Kidney (tissue), 14 donors: ENCODE data around the gene KIAA1328. TPM values are rescaled to one million over a fixed set of nuclear protein-coding genes. Genes with fewer than 3 reads are reported as not detected.
A peak's percentile ranks its signal among the peaks of the same experiment; 100 is the strongest.

Experiments used
- DNase-seq, 5 donors: peaks; one replicate each; pipeline ENCODE4 v3.0.0-alpha.2; 2013 to 2020
- FAIRE-seq: peaks from 2 replicates; lab custom pipeline; 2012; peaks lifted over from hg19 to GRCh38; lab: Jason Lieb, UNC
- H3K27ac ChIP-seq, 2 donors: one replicate each; pipeline ENCODE4 v1.7.0; 2013; ENCODE audit warnings: low read depth in 2 of 2, low read length in 2 of 2, inconsistent platforms in 1 of 2
- H3K27me3 ChIP-seq: one replicate; pipeline ENCODE4 v1.7.1; 2013; ENCODE audit warnings: low read length, inconsistent platforms; ENCODE audit not compliant: control insufficient read depth, insufficient read depth
- H3K36me3 ChIP-seq, 3 donors: one replicate each; pipeline versions ENCODE4 v1.7.0 to v1.7.1; 2013; ENCODE audit warnings: low read length in 3 of 3, control low read depth in 1 of 3, inconsistent platforms in 1 of 3; ENCODE audit not compliant: insufficient read depth in 3 of 3, control insufficient read depth in 2 of 3
- H3K4me1 ChIP-seq, 3 donors: one replicate each; pipeline versions ENCODE4 v1.7.0 to v1.7.1; 2013; ENCODE audit warnings: low read length in 3 of 3, inconsistent platforms in 1 of 3, low read depth in 1 of 3; ENCODE audit not compliant: control insufficient read depth in 2 of 3, insufficient read depth in 2 of 3
- H3K4me3 ChIP-seq, 3 donors: one replicate each; pipeline versions ENCODE4 v1.7.0 to v1.8.1; 2013; ENCODE audit warnings: low read length in 3 of 3, control low read depth in 1 of 3, inconsistent platforms in 1 of 3
- H3K9ac ChIP-seq, 3 donors: one replicate each; pipeline versions ENCODE4 v1.7.0 to v1.7.1; 2013; ENCODE audit warnings: low read length in 3 of 3, control low read depth in 1 of 3, inconsistent platforms in 1 of 3
- H3K9me3 ChIP-seq, 3 donors: one replicate each; pipeline versions ENCODE4 v1.7.0 to v1.7.1; 2013; ENCODE audit warnings: low read length in 3 of 3, control low read depth in 1 of 3, inconsistent platforms in 1 of 3; ENCODE audit not compliant: control insufficient read depth in 2 of 3, insufficient read depth in 1 of 3
- CTCF ChIP-seq: IDR thresholded peaks from 3 replicates; pipeline ENCODE4 v1.5.1; 2012; ENCODE audit warnings: mild to moderate bottlenecking, moderate library complexity, borderline replicate concordance; ENCODE audit not compliant: insufficient read depth; ENCODE audit errors: extremely low read depth
- intact Hi-C: fragments of 100-400 bp; cut with DNase I; formaldehyde crosslinking; loops from one replicate; pipeline ENCODE4 v1.11.1; 2022
- polyA plus RNA-seq: library from polyadenylated mRNA; stranded (reverse); fragments of 350-450 nt; fragmentation: Illumina TruSeq; extraction: RNeasy Lipid Tissue Mini Kit (QIAGEN cat#74804); gene quantifications from one replicate; pipeline ENCODE4 v1.2.3, GENCODE V29; 2014; ENCODE audit warnings: low read depth, low replicate concordance; ENCODE audit not compliant: insufficient read depth
- total RNA-seq: library from RNA; stranded (reverse); fragmentation: NEBNext Ultra II Directional; extraction: Animal tissue kit (Norgen Biotek cat#: 25700); gene quantifications from one replicate; pipeline ENCODE4 v1.2.1, GENCODE V29; 2021
- donor health status: control.
- donor health status: control.
- donor health status: control.
- donor health status: control.
- donor health status: control.
- donor health status: DM: yes; HTN: yes; CAD: no.
- donor health status: Normal renal cell carcinoma (clear cell type).

Gene KIAA1328
- total and polyA plus RNA-seq, 2 donors from 2014 or later = 2.7 to 11.6 TPM

- intact Hi-C loops = no loop called here
- FAIRE-seq (no peak), DNase-seq (no peak)
- no peaks in the 10 kb centered on the region for H3K4me1 ChIP-seq
- no peak for TF ChIP-seq CTCF
- H3K4me3 ChIP-seq = no peak overlapping the region
- H3K36me3 ChIP-seq = no peaks in the 10 kb centered on the region
- no peak overlapping the region for H3K27ac ChIP-seq
- no peaks in the 10 kb centered on the region for H3K9me3 ChIP-seq
- no peak overlapping the region for H3K9ac ChIP-seq
- no peaks in the 10 kb centered on the region for H3K27me3 ChIP-seq
These were observed 316.0 kb downstream of the KIAA1328 start for GRCh38 chr18:37144921-37145320.

DNA sequence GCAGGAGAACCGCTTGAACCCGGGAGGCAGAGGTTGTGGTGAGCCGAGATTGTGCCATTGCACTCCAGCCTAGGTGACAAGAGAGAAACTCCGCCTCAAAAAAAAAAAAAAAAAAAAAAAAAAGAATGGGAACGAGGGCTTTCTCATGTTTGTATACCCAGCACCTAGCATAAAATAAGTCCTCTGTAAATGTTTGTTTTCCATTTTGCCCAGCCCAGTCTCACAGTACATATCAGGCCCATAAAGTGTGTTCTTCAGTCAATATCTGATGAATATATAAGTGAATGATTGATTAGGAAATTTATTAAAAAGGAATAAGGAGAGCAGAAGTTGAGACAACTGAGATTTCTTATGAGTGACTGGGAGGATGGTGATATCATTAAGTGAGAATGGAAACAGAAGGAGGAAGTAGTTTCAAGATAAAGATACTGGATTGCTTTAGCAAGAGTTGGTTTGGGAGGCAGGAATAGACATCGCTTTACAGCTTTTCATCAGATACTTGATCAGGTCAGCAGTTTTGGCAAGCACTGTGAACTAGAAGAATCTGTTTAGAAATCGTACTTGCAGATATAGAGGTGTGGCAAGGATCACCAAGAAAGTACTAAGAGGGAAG, 327.5 kb downstream of the KIAA1328 start:
- no peak overlapping the region for H3K9ac ChIP-seq
- no peak for TF ChIP-seq CTCF
- H3K4me3 ChIP-seq = no peak overlapping the region
- peaks cover 4 to 6% (median 4%) of the 10 kb centered on the region in 3 donors for H3K4me1 ChIP-seq
- intact Hi-C loops = no loop called here
- no peak for FAIRE-seq
- H3K9me3 ChIP-seq = no peaks in the 10 kb centered on the region
- no peaks in the 10 kb centered on the region for H3K36me3 ChIP-seq
- DNase-seq = no peak
- H3K27me3 ChIP-seq = no peaks in the 10 kb centered on the region
- no peak overlapping the region for H3K27ac ChIP-seq

GRCh38 chr18:37160038-37160820, 331.3 kb downstream of the KIAA1328 start:
- DNase-seq (peak in 2 of 5 donors; percentile 42 to 67), FAIRE-seq (peak; percentile 84)
- H3K4me3 ChIP-seq = no peak overlapping the region
- no peaks in the 10 kb centered on the region for H3K36me3 ChIP-seq
- no peaks in the 10 kb centered on the region for H3K9me3 ChIP-seq
- no peak overlapping the region for H3K9ac ChIP-seq
- no peak overlapping the region for H3K27ac ChIP-seq
- peaks cover 4 to 7% (median 4%) of the 10 kb centered on the region in 3 donors for H3K4me1 ChIP-seq
- TF ChIP-seq CTCF = no peak
- intact Hi-C loops = no loop called here
- H3K27me3 ChIP-seq = no peaks in the 10 kb centered on the region
